Hematopoietic multipotent progenitor cell (in vitro differentiated cells): ENCODE results near the gene SERPINB4. TPM values are rescaled to one million over a fixed set of nuclear protein-coding genes. Genes with fewer than 3 reads are reported as not detected.
"Not testable (repeated sequence)": the region's sequence is repeated elsewhere in the genome, so short reads cannot be mapped to it uniquely, and the experiment has no call there.

ENCODE experiments used
- DNase-seq, 3 donors: peaks; one replicate each; pipeline ENCODE4 v3.0.0-alpha.2; 2011 to 2015; ENCODE audit warnings: low read depth in 2 of 3, low spot score in 2 of 3
- total RNA-seq: library from RNA; depleted of rRNA; stranded (reverse); fragments of >200 nt; gene quantifications from one replicate; pipeline ENCODE4 v1.2.3, GENCODE V29; 2012

Gene SERPINB4
- total RNA-seq, result not detected

DNA sequence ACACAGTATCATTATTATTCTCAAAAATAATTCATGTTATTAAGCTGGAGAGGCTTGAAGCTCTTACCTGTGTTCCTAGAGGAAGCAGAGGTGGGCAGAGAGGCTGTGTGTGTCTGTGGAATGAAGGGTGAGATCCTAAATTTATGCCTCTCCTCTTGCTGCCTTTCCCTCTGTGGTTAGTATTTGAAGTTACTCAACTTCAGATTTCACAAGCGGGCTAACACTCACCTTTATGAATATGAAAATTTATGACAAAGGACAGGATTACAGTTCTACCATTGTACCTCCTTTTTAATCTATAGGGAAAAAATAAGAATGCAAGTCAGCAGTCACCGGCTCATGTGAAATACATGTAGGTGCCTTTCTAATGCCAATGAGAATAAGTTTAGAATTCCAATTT lies at the start of gene SERPINB4:
Gene SERPINB4, minus strand, starts transcription at position 115 of the 400 bp plus-strand sequence. CDS start 679 bp downstream, outside the sequence.
- not testable (repeated sequence) for DNase-seq

DNA sequence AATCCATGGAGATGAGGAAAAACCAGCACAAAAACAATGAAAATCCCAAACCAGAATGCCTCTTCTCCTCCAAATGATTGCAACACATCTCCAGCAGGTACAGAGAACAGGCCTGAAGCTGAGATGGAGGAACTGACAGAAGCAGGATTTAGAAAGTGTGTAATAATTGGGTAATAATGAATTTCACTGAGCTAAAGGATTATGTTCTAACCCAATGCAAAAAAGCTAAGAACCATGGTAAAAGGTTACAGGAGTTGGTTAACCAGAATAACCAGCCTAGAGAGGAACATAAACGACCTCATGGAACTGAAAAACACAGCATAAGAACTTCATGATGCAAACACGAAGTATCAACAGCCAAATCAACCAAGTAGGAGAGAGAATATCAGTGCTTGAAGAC lies 45.0 kb upstream of the SERPINB4 start:
- no peak for DNase-seq

DNA sequence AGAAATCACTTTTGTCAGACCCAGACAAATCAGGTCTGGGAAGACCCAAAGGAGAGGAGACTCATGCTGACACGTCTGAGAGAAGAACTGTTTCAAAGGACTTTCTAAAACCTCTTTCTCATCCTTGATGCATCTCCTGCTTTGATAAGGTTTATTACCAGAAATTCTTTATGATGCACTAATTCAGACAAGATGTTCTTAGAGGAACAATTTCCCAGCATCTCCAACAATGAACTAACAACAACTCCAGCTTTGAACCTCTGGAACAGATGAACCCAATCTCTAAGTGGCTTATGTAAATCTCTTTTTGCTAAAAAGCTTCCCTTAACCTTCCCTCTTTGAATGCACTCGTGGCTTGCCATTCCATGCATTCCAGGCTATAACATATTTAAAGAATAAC lies 42.8 kb upstream of the SERPINB4 start:
- no peak for DNase-seq

DNA sequence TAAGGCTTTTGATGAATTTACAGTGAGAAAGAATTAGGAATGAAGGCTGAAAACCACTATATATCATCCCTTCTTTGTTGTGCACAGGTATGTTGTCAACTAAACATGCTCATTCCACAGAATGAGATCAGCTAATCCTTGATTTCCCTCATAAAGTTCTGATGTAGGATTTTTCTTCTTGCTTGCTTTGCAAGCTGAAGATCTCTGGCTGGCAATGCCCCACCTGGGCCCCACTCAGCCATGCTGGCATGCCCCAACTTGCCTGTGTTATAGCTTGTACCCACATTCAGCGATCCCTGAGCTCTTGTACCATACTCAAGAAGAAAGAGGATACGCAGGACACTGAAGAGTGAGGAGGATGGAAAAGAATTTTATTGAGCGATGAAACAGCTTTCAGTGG lies 40.7 kb upstream of the SERPINB4 start:
- DNase-seq, result no peak

DNA sequence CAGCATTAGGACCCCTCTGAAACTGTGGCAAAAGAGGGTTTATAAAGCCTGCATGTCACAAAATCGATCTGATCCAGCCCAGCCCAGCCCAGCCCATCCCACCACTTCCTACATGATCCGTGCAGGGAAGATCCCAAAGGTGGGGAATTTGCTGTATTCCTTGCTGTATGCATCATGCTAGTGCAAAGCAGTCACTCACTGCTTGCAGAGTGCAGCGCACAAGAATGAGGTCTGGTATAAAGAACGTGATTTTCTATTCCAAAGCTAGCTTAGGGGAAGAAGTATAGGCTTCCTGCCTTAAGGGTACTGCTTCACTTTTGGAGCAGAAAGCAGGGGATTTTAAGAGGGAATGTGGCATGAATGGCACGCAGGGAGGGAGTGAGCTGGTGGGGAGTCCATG lies 39.8 kb upstream of the SERPINB4 start:
- DNase-seq, result no peak

DNA sequence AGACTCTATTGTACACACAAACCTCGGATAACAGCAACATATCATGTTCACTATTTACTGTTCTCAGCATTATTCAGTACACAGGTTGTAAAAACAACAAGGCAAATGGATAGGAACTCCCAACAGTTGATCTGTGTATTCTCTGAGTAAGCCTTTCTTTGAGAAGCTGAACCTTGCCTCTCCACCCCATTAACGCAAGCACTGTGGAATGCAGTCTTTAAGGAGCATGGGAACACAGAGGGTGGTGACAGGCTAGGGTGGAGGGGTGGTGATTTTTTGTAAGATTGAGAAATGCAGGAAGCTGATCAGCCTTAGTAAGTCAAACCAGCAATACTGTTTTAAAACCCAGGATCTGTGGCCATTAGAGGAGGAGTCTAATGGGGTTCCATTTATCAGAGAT lies 39.1 kb upstream of the SERPINB4 start:
- no peak for DNase-seq

DNA sequence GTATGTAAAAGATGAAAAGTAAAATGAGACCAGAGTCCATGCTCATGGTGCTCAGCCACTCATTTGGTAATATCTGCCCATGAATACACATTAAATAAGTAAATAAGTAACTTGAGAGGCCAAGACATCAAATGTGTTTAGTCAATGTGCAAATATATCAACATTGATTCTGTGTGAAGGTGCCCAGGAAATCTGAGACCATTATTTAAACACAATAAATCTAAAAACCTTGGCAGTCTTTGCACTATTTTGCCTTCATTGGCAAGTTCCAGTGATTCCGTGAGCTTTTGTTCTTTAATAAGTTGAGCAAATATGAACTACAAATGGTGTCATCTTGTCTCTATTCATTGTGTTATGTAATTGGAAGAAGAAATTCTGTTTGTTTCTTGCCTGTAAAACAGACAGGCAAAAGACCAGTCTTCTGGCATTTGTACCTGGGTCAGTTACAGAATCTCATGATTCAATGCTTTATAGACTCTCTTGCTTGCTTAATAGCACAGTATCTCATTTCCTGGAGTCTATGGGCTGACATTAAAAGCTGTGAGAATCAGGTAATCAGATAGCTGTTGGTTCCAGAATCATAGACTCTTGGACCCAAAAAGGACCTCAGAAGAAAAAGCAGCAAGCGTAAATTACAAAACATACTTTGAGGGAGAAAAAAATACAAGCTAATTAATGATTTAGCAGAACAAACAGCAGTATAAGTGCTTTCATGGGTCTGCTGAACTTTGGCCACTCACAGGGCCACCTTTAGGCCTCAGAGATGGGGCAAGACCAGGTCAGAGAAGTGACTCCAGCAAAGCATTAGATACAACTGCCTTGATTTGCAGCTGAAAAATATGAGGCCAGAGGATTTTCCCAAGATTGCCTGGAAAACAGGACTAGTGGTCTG lies 37.6 kb upstream of the SERPINB4 start:
- no peak for DNase-seq

DNA sequence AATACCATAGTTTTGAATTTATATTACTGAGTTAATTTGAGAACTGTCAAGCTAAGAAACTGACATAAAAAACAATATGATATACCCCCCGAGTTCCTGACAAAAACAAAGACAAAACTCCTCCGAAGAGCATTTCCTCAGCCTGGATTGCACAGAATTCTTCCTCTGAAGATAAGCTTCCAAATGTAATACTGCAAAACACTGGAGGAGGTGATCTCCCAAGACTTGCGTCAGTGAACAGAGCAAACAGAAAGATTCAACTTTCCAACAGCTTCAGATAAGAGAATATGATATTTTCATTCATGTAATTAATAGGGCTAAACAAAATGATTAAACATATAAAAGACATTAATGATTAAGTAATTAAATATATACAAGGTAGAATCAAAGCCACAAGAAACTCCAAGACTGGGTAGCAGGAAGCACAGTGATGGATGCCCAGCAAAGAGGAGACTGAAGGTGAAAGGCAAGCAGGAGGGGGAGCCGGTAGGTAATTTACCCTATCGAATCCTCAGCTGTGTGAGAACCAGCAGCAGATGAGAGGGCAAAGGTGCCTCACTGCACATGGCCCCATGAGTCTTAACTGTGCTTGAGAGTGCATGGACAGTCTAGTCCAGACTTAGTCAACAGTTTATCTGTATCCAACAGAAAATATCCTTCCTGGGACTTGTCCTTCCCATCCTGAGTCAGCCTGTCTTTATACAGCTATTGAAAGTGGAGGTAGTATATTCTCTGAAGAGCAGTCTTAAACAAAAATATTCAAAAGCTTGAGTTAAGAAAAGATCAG lies 36.0 kb upstream of the SERPINB4 start:
- DNase-seq, result no peak

DNA sequence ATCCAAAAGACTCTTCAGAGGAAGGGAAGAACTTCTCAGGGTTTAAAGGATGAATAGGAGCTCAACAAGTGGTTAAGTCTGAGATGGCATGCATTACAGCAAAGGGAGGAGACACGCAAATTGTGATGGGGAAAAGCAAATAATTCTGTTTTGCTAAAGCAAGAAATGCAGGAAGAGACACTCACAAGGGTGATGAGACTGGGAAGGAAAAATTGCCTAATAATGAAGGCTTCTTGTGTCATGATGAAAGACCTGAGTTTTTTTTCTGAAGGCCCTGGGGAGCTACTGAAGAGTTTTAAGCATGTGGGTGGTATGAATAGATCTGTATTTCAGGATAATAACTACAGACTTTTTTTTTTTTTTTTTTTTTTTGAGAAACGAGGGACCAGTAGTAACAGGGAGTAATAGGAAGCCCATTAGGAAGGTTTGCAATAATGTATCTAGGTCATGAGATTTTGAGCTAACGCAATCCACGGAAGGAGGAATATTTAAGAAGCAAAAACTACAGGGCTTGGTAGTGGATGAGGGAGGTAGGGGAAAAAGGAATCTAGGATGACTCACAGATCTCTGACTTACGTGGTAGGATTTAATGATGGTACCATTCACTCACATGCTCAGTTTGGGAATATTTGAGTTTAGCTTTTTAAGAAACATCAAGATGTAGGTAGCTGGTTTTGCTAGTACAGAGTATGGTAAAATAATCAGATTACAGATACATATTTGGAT lies 33.6 kb upstream of the SERPINB4 start:
- DNase-seq, result no peak

DNA sequence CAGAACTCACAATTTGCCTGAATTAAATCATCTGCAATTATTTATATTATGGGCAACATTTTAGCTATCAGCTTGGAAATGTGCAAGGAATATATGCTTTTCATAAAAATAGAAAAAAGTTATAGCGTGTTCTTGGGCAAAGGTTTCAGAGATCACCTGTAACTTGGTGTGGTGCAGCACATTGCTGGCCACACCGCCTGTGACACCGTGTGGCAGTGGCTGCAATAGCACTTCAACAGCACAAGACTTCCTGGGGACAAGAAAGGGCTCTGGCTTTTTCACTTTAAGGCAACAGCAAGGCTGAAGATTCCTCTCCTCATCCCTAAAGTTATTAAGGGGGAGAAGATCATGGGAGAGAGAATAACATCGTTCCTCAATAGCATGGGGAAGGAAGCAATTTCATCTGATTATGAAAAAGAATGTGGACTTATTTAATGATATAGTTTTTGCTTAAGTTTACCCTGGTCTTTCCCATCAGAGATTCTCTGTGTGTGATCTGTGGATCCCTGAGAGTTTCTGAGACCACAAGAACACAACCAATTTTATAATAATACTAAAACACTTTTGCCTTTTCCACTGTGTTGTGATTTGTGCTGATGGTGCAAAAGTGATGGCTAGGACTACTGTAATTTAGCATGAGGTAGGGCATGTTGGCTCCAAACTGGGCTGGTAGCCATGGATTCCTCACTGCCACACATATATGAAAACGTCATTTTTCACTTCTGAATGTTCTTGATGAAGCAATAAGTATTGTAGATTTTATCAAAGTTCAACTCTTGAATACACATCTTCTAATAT lies 32.7 kb upstream of the SERPINB4 start:
- peak in 2 of 3 donors; percentile 2 to 4 for DNase-seq

DNA sequence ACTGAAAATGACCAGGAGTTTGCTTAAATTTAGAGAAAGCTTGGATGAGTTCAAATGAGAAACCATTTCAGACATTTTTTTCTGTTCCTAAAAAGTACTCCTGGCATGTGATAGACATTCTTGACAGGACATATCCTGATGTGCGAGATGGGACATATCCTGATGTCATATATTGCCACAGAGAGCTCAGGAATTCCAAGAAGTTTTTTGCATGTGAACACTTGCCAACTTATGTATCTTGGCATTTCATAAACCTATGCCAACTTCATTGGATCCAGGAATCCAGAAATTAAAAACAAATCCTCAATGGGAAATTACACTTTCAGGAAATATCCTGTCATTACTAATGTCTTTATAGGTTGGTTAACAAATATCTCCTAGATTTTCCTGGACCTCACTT lies 20.5 kb upstream of the SERPINB4 start:
- no peak for DNase-seq

DNA sequence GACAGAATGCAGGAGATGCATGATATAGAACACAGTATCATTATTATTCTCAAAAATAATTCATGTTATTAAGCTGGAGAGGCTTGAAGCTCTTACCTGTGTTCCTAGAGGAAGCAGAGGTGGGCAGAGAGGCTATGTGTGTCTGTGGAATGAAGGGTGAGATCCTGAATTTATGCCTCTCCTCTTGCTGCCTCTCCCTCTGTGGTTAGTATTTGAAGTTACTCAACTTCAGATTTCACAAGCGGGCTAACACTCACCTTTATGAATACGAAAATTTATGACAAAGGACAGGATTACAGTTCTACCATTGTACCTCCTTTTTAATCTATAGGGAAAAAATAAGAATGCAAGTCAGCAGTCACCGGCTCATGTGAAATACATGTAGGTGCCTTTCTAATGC lies 17.7 kb upstream of the SERPINB4 start, which contains the start of gene SERPINB3:
Gene SERPINB3, minus strand, starts transcription at position 144 of the 400 bp plus-strand sequence. CDS start 677 bp downstream, outside the sequence.
- DNase-seq, result not testable (repeated sequence)

DNA sequence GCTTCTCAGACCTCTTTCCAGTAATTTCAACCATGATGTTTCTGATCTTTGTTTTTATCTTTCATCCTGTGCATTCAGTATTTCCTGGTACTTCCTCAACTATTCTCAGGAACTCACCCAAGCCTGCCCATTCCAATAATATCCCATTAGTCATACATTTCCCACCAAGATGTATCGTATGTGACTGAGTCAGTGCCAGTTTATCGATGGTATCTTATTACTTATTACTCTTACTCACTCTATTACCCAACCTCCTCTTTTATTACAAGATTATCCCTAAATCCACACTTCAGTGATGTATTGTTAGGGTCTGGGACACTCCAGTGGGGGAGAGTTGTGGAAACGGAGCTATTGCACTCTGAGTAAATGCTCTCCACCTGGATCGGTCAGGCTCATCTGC lies 14.9 kb upstream of the SERPINB4 start:
- not testable (repeated sequence) for DNase-seq

DNA sequence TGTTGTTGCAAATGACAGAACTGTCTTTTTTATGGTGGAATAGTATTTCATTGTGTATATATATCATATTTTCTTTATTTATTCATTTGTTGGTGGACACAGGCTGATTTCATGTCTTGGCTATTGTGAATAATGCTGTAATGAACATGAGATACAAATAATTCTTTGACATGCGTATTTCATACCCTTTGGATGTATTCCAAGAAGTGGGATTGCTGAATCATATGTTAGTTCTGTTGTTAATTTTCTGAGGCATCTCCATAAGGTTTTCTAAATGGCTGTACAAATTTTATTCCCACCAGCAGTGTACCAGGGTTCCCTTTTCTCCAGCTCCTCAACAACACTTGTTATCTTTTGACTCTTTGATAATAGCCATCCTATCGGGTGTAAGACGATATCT lies 6.2 kb upstream of the SERPINB4 start:
- DNase-seq, result not testable (repeated sequence)

DNA sequence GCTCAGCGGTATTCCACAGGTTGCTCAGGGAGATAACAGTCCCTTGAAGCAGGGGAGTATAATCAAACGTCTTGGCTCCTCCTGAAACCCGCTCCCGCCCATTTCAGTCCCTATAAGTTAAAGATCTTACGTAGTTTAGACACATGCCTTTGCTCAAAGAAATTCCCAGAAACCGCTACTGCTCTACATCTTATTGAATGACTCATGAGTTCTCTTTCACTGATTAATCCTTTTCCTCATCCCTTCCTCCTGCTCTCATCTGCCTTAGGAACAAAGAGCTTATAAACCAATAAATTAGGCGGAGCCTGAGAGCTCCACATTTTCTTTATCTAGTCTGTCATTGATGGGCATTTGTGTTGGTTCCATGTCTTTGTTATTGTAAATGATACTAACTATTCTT lies 4.2 kb upstream of the SERPINB4 start:
- no peak for DNase-seq

DNA sequence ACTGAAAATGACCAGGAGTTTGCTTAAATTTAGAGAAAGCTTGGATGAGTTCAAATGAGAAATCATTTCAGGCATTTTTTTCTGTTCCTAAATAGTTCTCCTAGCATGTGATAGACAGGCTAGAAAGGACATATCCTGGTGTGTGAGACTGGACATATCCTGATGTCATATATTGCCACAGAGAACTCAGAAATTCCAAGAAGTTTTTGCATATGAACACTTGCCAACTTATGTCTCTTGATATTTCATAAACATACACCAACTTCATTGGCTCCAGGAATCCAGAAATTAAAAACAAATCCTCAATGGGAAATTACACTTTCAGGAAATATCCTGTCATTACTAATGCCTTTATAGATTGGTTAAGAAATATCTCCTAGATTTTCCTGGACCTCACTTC lies 2.9 kb upstream of the SERPINB4 start:
- DNase-seq, result no peak

DNA sequence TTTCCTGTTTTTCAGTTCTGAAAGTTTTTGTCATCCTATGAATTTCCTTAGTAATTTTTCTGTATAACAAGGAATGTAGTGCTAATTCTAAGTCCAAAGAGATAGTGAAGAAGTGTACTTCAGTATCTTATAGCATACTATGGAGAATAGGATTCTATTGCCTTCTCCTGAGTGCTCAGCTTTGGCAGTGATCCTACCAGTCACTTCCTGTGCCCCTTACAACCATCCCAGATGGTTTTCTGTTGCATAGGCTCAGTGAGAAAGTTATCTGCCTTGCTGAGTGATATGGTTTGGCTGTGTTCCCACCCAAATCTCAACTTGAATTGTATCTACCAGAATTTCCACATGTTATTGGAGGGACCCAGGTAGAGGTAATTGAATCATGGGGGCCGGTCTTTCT lies 638 bp upstream of the SERPINB4 start:
- DNase-seq, result not testable (repeated sequence)

DNA sequence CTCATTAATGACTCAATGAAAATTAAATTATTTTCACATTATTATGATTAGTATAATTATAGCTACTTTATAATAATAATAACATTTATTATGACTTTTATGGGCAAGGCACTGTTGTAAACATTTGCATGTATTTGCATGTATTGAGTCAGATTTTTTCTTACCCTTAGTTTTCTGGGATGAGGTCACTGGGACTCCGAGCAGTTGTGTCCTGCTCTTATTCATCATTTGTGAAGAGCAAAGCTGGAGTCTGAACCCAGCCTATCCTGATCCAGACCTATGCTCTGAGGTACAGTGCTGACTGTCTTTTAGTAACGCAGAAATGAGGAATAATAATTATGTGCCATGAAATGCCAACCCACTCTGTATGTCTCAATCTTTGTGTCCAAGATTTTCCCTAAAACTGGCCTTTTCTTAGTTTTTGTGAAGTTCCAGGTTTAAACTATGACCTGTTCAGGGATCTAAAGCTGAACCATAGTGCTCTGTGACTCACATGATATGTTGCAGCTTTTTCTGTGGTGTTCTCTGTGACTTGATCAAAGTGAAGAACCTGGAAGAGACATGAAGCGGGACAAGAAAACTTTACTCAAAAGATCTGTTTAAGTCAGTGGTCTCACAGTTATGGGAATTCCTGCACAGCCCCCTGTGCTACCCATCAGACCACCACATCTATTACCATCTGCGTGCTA lies 1.2 kb downstream of the SERPINB4 start:
- DNase-seq, result not testable (repeated sequence)

DNA sequence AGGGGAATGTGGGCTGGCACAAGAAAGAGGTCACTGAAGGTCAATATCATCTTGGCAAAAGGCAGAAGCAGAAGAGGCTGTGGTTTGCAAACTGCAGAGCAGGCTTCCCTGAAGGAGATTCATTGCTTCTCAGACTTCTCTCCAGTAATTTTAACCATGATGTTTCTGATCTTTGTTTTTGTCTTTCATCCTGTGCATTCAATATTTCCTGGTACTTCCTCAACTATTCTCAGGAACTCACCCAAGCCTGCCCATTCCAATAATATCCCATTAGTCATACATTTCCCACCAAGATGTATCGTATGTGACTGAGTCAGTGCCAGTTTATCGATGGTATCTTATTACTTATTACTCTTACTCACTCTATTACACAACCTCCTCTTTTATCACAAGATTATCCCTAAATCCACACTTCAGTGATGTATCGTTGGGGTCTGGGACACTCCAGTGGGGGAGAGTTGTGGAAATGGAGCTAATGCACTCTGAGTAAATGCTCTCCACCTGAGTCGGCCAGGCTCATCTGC lies 2.8 kb downstream of the SERPINB4 start:
- not testable (repeated sequence) for DNase-seq
